NCI-H146 treated with DMSO at 0.1 percent for 48 hours (cell line): ENCODE measurements around the gene DNASE1.
"Not testable (repeated sequence)": the region's sequence is repeated elsewhere in the genome, so short reads cannot be mapped to it uniquely, and the experiment has no call there.

Experiments used
- DNase-seq: peaks from one replicate; lab custom pipeline; 2025; ENCODE audit not compliant: unreplicated experiment; lab: John Stamatoyannopoulos, UW

Gene DNASE1, protein sequence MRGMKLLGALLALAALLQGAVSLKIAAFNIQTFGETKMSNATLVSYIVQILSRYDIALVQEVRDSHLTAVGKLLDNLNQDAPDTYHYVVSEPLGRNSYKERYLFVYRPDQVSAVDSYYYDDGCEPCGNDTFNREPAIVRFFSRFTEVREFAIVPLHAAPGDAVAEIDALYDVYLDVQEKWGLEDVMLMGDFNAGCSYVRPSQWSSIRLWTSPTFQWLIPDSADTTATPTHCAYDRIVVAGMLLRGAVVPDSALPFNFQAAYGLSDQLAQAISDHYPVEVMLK

DNA sequence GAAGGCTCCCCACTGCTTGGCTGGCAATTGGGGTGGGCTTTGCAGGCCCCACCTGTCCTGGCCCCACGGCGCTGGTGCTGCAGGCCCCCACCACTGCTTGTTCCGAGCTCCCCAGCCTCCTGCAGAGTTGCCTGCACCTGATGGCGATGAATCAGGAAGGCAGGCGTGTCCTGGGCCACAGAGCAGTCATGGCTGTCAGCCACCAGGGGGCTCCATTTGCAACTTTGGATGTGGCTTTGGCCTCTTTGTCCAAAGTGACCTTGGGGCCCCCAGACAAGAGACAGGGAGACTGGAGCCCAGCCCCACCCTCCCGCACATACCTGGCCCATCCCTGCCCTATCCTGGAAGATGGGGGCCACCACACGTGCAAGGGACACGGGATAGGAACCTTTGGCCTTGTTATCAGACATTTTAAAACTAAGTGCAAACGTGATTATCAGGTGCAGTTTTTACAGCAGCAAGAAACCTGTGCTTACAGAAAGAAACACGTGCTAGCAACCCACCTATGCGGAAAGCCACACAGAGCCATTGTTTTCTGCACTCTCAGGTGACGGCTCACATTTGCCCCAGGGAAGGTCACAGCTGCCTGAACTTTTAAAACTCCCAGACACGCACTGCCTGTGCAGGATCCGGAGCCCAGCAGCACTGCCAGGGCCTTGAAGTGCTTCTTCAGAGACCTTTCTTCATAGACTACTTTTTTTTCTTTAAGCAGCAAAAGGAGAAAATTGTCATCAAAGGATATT, at the start of gene DNASE1:
Gene DNASE1, plus strand, starts transcription at position 443 of the 743 bp plus-strand sequence. CDS start 683 bp downstream, outside the sequence.
- peak; percentile 35 for DNase-seq

GRCh38 chr16:3606441-3606840, 48.0 kb upstream of the DNASE1 start:
- no peak for DNase-seq

DNA sequence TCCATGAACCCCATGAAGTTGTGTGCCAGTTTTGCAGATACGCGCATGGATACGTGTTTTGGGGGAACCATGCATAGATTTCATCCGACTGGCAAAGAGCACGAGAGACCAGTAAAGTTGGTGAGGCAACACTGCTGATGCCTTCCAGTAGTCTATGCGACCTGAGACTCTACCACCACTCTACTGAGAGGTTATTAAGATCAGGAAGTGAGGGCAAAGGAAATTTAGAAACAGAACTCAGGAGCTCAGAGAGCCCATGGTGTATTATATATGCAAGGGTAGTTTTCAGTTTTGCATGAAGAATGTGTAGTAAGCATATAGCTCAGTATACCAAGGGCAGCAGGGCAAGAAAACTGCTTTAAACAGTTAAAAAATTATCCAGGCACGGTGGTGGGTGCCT, 47.3 kb upstream of the DNASE1 start:
- DNase-seq: no peak

DNA sequence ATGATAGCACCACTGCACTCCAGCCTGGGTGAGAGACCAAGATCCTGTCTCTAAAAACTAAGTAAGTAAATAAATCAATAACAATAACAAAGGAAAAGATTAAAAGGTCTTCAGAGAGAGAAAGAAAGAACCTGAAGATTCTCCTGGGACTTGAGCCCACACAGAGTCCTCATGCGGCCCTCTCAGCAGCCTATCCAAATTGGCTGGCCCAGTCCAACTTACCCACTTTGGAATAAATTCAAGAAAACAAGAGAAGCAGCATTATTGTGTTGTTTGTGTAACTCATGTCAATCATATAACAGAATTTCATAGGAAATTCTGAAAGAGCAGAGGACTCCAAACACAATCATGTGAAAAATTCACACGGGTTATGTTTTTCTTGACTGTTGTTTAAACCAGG, 46.9 kb upstream of the DNASE1 start:
- no peak for DNase-seq

- no peak for DNase-seq
Observed at GRCh38 chr16:3608069-3608468, 46.4 kb upstream of the DNASE1 start.

GRCh38 chr16:3608976-3609375, 45.5 kb upstream of the DNASE1 start:
- DNase-seq: not testable (repeated sequence)

GRCh38 chr16:3609895-3610697, 44.4 kb upstream of the DNASE1 start:
- no peak for DNase-seq

GRCh38 chr16:3610698-3611145, 43.8 kb upstream of the DNASE1 start:
- peak; percentile 16 for DNase-seq

DNA sequence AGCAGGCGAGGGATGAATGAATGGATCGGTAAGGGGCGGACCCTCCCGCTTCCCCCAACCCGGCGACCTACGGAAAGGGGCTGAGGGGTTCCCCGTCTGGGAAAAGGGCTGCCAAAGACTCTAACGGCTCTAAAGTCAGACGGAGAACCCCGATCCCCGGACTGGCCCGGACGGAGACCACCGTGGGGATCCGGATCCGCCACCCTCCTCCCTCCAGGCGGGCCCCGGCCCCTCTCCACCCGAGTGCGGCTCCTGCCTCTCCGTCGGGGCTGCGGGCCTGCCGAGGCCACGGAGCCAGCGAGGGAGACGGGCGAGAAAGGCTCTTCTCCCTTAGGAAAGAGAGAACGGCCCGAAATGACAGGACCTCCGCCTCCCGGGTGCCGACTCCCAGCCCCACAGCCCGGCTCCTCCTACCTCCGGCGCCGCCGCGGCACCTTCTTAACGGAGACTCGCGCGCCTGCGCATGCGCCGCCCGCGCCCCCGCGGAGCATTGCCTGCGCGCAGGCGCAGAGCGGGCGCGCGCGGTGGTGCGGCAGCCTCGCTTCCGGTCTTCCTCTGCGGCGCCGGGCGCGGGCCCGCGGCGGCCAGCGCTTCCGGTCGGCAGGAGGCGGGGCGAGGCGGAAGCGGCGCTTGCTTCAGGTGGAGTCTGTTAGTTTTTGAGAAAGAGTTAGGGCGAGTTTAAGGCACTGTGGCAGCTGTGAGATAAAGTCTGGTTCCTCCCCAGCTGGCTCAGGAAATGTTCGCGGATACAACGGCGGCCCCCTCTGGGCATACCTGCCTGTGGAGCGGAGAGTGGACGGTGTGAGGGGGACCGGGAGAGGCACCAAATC, 43.1 kb upstream of the DNASE1 start, which contains the start of gene SLX4:
Gene SLX4, minus strand, starts transcription at position 461 of the 830 bp plus-strand sequence. CDS start 2,642 bp downstream, outside the sequence.
- peak; percentile 89 for DNase-seq

DNA sequence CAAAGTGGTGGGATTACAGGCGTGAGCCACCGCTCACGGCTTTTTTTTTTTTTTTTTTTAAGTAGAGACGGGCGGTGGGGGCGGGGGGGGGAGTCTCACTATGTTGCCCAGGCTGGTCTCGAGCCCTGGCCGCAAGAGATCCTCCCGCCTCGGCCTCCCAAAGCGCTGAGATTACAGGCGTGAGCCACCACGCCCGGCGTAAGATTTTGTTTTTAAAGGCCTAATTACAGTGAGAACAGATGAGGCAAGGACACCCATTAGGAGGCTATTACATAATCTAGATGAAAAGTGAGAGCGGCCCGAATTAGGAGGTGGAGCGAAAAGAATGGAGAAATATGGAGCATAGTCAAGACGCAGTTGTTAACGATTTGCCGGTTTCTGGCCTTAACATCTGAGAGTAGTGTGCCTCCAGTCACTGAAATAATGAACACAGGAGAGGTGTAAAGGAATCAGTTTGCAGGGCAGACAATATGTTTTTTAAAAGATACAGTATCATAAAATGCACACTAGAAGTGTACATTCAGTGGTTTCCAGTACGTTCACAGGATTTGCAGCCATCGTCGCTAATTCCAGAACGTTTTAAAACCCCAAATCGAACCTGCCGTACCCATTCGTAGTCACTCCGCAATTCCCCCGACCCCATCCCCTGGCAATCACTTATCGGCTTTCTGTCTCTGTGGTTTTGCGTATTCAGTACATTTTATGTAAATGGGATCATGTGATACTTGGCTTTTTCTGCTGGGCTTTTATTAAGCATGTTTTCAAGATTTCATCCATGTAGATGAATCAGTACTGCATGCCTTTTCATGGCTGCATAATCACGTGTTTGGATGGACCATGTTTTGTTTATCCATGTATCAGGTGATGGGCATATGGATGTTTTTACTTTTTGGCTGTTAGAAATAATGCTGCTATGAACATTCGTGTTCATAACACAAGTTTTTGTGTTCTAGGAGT, 41.7 kb upstream of the DNASE1 start:
- DNase-seq: no peak

DNA sequence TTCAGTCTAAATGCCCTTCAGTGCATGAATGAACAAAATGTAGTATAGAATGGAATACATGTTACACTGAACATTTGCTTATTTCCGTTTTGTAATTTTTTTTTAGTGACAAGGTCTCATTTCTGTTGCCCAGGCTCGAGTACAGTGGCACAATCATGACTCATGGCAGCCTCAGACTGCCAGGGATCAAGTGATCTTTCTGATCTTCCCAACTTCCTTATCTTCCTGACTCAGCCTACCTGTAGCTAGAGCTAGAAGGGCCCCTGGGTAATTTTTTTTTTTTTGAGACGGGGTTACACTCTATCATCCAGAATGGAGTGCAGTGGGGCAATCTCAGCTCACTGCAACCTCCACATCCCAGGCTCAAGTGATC, 35.7 kb upstream of the DNASE1 start:
- no peak for DNase-seq

DNA sequence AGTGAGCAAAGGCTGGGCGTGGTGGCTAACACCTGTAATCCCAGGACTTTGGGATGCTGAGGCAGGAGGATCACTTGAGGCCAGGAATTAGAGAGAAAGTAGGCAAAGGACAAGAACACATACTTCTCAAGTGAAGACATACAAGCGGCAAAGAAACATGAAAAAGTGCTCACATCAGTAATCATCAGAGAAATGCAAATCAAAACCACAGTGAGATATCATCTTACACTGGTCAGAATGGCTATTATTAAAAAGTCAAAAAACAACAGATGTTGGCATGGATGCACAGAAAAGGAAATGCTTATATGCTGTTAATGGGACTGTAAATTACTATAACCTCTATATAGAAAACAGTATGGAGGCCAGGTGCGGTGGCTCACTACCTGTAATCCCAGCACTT, 30.8 kb upstream of the DNASE1 start:
- DNase-seq: no peak

GRCh38 chr16:3625331-3625730, 29.2 kb upstream of the DNASE1 start:
- DNase-seq: no peak

DNA sequence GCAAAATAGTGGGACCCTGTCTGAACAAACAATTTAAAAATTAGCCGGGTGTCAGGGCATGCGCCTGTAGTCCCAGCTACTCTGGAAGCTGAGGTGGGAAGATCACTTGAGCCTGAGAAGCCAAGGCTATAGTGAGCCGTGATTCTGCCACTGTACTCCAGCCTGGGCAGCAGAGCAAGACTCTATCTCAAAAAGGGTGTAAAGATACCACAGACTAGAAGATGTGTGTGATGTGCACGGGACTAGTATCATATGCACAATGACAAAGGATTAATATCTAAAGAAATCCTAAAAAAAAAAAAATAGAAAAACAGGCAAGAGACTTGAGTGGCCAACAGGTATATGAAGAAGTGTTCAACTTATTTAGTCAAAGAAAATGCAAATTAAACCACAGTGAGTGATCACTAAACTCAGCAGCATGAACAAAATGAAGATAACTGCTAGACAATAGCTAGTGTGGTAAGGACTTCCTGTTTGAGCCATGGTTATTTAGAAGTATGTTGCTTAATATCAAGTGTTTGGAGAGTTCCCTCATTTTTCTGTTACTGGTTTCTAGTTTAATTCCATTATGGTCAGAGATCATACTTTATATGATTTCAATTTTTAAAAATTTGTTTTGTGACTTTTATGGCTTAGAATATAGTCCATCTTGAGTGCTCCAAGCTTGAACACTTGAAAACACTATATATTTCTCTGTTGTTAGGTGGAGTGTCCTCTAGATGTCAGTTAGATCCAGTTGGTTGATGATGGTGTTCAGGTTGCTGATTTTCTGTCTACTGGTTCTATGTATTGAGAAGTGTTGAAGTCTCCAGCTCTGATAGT, 28.4 kb upstream of the DNASE1 start:
- no peak for DNase-seq

GRCh38 chr16:3637371-3637923, 17.0 kb upstream of the DNASE1 start:
- DNase-seq: no peak

- DNase-seq: no peak
Observed at GRCh38 chr16:3638916-3639644, 15.4 kb upstream of the DNASE1 start.

DNA sequence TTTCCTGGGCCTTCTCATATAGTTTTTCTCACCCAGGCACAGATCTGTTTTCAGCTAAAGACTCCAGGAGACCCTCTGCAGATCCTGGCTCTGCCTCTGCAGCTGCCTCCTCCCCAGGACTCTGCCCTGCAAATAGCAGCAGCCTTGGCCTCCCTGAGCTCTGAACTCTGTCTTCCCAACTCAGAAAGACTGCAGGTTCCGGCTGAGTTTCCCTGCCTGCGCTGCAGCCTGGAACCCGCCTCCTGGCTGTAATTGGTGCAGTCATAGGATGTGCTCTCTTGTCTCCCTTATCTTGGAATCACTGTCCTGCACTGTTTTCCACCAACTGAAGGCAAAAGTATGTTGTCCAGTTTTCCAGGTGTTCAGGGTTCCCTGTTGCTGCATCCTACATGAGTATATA, 14.3 kb upstream of the DNASE1 start:
- DNase-seq: no peak
